ENCODE results near the gene KCNE2.
"Not testable (repeated sequence)": the region's sequence is repeated elsewhere in the genome, so short reads cannot be mapped to it uniquely, and the experiment has no call there.

Gene KCNE2

GRCh38 chr21:34417448-34418077 lies 53.8 kb downstream of the KCNE2 start:
- not testable (repeated sequence) for DNase-seq
